AG08395 (cell line): ENCODE data around the gene ZNF445.
"Not testable (repeated sequence)": the region's sequence is repeated elsewhere in the genome, so short reads cannot be mapped to it uniquely, and the experiment has no call there.

Experiments used
- DNase-seq: peaks from one replicate; pipeline ENCODE4 v3.0.0; 2012; ENCODE audit warnings: mixed read lengths, low spot score

ZNF445 gene

DNA sequence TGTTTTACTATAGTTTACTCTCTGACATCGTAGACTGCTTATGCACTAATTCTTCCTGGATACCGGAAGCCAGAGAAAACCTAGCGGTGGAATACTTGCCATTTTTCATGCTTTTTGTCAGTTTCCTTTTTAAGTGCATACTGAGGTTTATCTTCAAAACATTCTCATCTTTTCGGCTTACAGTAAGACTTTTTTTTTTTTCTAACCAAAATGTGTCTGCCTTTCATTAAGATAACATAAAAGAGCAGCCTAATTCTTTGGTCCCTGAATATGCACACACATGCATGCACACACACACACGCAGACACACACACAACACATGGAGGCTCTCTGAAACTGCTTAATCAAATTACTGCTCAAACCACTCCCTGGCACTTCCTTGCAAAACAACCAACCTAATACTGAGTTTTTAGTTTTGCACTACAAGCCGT lies 1.3 kb downstream of the ZNF445 start:
- peak; percentile 34 for DNase-seq

DNA sequence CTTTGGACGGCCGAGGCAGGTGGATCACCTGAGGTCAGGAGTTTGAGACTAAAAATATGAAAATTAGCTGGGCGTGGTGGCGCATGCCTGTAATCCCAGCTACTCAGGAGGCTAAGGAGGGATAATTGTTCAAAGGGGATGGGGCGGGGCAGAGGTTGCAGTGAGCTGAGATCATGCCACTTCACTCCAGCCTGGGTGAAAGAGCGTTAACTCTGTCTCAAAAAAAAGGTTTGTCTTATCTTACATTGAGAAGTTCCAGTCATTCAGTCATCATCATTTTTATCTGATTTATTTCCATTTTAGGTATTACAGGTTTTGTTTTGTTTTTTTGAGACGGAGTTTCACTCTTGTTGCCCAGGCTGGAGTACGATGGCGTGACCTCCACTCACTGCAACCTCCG lies 2.6 kb downstream of the ZNF445 start:
- DNase-seq, result not testable (repeated sequence)

DNA sequence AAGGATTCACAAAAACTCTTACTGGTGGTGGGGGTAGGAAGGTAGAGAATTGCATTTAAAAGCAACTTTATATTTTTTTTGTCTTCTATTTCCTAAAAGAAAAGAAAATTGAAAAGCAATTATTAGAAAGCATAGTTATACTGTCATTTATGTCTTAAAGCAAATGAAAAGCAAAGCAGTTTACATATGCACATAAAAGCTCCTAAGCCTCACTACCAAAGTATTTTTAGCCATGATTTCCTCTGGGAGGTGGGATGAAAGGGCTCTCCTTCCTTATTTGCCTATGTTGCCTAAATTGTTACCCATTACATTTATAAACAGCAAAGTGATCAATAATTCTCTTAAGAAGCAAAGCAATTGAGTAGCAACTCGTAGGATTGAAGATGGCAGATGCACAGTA lies 7.0 kb downstream of the ZNF445 start:
- DNase-seq, result no peak

DNA sequence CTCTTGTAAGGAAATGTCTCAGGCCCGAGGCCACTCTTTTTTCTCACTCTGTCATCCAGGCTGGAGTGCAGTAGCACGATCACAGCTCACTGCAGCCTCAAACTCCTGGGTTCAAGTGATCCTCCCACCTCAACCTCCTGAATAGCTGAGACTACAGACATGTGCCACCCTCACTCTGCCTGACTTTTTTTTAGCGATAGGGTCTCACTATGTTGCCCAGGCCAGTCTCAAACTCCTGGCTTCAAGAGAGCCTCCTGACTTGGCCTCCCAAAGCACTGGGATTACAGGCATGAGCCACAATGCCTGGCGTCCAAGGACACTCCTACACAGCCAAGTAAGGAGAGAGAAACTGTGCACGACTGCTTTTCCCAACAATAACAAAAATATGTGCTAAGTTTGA lies 7.6 kb downstream of the ZNF445 start:
- no peak for DNase-seq

DNA sequence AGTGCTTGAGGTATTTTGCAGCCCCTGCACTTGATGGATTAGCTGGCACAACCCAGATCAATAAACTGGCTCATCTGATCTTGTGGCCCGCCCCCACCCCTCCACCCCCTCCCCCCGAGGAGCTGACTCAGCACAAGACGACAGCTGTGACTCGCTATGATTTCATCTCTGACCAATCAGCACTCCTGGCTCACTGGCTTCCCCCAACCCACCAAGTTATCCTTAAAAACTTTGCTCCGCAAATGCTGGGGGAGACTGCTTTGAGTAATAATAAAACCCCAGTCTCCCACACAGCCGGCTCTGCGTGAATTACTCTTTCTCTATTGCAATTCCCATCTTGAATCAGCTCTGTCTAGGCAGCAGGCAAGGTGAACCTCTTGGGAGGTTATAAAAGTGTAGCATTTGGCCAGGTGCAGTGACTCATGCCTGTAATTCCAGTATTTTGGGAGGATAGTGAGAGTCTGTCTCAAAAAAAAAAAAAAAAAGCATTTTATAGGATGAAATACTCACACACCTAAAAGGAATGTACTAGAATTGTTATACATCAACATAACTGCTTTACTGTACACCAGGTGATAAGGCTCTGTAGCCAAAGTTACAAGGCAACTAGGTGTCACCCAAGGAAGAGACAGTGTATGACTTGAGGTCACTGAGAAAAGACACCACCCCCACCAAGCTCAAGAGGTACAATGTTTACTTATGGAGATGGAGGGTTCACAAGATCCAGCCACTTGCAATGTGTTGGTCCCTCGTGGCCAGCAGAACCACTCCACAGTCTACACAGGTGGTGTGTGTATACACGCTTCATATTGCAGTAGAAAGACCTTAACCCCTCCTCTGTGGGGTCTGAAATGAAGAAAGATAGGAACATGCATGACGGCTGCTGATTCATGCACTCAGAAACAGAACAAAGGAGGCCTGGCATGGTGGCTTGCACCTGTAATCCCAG lies 8.6 kb downstream of the ZNF445 start:
- no peak for DNase-seq

DNA sequence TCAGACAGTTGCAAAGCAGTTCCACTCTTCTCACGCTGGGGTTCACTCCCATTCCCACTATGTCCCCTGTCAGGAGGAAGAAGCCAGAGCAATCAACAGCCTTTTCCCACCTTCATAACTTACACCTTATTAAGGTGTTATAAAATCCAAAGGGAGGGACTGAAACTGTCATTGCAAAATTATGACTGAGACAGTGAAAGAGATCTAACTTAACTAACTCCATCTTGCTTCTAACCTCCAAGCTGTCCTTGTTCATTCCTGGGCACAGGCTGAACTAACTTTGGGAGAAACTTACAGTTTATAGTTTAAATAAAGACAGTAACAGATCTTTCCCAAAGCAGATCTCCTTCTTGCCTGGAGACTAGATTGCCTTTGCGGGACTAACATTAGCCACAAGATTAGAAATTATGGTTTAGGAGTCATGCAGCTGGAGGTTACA lies 9.4 kb downstream of the ZNF445 start:
- not testable (repeated sequence) for DNase-seq

DNA sequence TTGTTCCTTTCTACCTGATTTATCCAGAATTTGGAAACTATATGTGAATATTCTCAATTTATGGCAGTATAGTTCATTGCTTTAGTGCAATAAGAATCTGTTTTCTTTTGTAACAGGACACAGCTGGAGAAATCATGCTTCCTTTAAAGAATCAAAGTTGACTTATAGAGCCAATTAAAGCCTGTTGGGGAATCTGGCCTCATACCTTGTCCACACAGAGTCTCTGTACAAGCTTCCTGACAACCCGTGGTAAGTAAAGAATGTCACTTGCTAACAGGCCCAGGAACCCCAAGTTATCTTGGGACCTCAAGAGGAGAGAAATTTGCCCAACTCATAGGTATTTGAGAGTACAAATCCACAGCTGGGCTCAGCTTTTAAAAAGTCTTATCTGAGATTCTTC lies 10.2 kb downstream of the ZNF445 start:
- no peak for DNase-seq

DNA sequence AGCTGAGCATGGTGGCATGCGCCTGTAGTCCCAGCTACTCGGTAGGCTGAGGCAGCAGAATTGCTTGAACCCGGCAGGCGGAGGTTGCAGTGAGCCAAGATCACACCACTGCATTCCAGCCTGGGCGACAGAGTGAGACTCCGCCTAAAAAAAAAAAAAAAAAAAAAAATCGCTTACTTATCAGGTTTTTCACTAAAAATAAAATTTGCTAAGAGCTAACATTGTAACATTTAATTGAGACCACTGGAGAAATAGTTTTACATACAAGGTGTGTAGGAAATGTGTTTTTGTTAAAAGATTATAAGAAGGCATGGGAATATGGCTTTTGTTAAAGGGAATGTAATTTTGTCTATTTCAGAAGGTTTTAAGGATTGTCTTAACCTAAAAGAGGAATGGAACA lies 12.6 kb downstream of the ZNF445 start:
- not testable (repeated sequence) for DNase-seq

DNA sequence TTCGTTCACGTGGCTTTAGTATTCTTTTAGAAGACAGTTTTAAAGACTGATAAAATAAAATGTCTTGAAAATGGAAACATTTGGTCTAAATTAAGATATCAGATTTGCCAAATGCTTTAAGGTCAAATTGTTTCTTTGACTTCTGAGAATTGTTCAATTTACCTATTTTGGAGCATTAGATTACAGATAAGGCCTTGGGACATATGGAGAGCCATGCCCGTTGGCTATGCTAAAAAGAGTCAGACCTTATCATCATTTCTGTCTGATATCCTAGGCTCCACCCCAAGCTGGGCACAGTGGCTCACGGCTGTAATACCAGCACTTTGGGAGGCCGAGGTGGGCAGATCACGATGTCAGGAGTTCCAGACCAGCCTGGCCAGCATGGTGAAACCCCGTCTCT lies 13.0 kb downstream of the ZNF445 start:
- no peak for DNase-seq

DNA sequence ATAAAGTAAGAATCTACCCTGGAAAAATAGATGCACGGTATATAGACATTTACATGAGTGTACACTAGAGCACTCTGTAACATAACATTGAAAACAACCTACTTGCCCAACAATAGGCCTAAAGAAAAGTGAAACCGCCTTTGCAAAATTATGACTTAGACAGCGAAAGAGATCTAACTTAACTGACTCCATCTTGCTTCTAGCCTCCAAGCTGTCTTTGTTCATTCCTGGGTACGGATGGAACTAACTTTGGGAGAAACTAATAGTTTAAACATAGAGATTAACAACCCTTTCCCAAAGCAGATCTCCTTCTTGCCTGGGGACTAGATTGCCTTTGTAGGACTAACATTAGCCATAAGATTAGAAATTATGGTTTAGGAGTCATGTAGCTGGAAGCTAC lies 17.4 kb downstream of the ZNF445 start:
- not testable (repeated sequence) for DNase-seq

DNA sequence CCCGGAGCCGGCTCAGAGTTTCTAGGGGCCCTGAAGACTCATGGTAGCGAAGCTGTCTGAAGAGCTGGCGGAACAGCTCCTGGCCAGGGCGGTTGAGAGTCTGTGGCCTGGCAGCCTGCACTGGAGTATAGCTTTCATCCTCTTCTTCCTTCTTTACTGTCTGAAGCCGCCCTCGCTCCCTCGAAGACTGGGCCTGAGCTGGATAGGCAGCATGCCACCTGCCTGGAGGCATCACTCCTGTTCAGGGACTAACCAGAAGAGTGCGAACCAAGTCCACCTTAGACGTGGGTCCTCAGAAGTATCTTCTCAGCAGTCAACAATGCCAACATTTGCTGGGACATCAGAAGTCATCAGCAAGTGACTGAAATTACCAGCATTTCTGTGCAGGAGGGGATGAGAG lies 22.2 kb downstream of the ZNF445 start:
- no peak for DNase-seq

DNA sequence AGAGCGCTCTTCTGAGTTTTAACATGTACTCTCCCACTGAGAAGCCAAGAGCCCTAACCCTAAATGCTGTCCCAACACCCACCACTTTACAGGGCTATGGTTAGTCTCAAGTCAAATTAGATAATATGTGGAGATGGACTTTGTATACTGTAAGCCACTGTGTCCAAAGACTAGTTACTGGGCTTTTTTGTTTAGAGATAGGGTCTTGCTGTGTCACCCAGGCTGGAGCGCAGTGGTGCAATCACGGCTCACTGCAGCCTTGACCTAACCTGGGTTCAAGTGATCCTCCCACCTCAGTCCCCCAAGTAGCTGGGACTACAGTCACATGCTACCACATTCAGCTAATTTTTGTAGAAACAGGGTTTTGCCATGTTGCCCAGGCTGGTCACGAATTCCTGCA lies 23.2 kb downstream of the ZNF445 start:
- no peak for DNase-seq

DNA sequence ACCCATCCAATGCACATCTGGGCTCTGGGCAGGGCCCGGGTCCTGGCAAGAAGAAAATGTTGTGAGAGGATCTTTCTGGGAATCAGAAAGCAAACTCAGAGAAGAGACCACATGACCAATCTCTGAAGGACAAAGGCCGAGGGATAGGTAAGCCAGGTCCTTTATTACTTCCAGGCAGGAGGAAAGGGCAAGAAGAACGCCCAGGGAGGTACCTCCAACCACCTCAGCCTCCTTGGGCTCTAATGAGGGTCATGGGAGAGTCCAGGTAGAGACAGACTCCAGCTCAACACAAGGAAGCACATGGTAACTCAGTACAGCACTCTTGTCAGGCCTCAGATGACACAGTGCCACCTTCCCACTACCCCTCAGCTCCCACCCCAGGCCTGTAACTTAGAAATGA lies 26.0 kb downstream of the ZNF445 start:
- DNase-seq, result no peak

DNA sequence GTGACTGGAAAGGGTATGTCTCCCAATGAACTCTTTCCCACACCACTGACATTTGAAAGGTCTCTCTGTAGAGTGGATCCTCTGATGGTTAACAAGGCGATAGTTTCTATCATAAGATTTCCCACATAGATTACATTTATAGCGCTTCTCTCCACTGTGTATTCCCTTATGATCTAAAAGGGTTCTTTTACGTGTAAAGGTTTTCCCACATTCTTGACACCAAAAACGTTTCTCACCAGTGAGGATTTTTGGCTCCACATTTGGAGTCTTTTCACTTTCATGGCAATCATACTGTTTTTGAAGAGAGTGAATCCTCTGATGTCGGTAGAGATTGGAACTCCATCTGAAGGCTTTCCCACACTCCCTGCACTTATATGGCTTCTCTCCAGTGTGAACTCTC lies 30.5 kb downstream of the ZNF445 start:
- DNase-seq, result no peak

DNA sequence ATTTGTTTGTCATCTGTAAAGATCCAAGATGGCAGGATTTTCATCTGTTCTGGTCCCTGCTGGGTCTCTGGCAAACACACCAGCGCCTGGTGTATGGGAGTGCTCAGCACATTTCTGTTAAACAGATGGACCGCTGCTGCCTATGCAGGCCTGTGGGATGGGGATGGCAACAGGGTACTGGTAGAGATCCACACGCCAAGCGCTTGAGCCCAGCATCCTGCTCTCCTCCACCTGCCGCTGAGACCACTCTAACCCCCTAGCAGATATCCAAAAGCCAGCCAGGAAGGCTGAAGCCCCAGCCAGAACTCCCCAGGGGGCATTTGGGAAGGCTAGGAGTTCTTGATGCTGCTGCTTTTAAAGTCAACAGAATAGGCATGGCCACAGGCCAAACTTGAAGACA lies 31.7 kb downstream of the ZNF445 start:
- no peak for DNase-seq

DNA sequence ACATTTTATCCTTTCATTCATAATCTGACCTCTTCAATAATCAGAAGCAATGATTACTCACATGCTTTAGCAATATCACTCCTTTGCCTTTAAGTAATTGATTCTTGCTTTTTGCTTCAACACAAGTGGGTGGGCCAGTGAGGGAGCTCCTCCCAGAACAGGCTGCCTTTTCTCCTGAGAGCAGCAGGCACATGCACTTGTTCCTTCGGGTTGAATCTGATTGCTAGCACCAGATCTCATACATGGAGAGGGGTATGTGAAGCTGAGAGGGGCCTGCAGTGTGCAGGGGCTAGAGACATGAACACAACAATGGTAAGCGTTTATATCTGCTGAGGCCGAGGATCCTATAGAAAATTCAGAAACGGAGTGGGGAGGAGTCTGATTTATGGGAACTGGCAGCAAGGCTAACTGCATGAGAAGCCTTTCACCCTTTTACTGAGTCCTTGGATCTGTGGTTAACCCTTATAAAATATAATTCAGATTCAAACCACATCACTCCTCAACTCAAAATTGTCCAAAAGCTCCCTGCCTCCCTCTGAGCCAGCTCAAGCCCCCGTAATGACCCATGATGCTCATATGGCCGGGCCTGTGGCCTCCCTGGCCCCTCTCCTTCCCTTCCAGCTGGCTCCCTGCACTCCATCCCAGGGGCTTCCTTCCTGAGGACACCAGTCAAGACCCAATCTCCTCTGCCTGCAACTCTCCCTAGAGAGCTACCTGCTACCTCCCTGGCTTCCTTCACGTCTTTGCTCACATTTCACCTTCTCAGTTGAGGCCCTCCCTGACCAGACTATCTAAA lies 32.4 kb downstream of the ZNF445 start:
- DNase-seq, result no peak

DNA sequence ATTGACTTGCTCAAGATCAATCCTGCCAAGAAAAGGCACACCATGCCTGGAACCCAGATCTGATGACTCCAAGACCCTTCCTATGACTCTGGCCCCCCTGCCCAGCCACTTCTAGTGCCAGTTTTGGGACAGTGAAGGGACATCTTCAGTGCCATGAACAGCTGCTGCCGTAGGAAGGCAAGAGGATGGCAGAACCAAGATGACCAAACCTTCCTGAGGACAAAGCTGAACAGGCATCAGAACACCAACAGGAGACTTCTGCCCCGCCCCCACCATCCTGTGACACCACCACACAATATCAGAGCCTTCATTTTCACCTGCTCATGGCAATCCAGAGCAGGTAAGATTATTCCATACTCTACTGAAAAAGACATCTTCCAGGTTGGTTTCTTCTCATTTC lies 33.0 kb downstream of the ZNF445 start:
- DNase-seq, result no peak

DNA sequence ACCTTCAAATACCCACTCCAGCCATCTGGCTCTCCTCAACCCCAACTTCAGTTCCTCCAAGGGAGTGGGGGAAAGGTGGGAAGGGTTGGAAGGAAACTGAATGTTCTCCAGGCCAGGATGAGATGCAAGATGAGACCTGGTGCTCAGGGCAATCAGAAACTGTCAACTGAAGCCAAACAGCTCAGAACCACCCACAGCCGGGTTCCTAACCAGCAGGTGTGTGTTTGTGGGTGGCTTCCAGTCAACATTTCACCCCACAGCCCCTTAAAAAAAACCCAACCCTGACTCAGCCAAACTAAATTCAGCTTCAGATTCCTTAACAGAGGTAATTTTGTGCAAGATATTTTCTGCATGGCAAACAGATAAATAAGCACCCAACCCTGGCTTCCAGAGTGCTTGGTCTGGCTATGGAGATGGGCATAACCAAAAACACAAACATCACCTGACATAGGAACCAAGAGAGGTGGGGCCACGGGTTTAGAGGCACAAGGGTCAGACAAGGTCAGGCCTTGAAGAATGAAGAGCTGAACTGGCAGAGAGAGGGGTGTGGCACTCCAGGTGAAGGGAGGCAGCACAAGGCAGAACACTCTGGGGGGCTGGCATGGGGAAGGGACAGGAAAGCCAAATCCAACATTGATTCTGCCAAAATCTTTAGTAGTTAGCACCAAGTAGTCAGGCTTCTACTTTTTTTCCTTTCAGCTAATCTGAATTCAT lies 34.7 kb downstream of the ZNF445 start:
- no peak for DNase-seq

DNA sequence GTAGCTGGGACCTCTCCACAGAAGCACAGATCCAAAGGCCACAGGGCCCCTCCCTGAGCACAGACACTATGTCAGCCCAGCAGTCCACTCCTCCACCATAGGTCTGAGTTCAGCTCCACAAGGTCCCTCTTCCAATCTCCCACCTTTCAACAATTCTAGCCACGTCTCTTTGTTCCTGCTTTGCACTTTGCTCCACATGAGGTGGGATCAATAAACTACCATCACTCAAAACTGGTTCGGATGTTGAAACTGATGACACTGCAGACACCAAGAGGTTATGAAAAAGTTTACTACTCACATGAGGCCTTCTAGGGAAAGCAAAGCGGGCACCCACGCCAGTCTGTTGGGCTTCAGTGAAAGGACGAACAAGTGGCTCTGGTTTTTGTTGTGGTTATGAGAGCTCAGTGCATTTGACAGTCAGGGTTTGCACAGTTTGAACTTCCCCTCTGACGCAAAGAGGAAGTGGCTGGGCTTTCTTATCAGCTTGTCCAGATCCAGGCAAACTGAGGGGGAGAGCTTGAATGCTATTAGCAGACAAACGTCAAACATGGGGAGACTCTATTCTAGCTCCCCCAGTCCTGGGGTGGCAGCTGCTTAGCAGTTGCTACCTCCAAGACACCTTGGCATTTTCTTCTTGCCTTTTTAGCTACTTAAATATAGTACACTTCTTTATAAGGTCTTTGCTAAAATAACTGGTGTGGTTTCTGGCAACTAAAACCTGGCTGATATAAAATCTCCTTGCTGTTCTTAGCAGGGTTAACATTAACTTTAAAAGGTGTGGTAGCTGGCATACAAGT lies 37.8 kb downstream of the ZNF445 start:
- DNase-seq, result no peak

DNA sequence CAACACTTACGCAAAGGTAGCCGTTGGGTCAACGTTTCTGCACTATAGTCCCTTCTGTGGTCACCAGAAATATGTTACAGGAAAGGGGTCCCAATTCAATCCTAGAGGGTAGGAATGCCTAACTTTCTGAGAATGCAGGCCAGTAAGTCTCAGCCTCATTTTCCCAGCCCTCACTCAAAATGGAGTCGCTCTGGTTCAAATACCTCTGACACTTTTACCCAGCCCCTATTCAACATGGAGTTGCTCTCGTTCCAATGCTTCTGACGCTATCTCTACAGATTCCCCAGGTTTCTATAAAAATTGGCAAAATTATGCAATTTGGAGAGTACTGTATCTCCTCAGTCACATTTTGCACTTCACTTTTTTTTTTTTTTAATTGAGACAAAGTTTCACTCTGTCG lies 39.7 kb downstream of the ZNF445 start:
- DNase-seq, result no peak

DNA sequence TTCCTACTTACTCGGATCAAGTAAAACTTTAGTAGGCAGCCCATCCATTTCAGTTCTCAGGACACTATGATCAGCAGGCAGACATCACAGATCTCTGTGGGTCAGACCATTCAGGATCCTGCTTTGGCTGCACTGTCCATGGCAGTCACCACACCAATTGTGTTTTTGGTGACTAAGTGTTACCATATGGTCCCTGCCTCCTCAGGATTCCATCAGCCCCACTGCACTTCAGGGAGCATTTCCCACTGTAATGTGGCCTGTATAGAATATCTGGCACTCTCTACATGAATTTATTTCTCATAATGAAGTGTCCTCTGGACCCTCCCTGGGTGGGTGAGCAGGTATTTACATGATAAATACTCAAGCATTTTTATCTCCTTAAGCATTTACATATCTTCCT lies 41.3 kb downstream of the ZNF445 start:
- DNase-seq, result peak; percentile 28
